Upper lobe of left lung (tissue), 6 donors: ENCODE measurements around the gene CLMN. TPM values are rescaled to one million over a fixed set of nuclear protein-coding genes. Genes with fewer than 3 reads are reported as not detected.

Source experiments
- ATAC-seq, 2 donors: fragments of 200-7000 bp; cut with Tn5 transposase; one replicate each; pipeline ENCODE4 v1.9.1; 2022; ENCODE audit warnings: mild to moderate bottlenecking in 2 of 2, moderate library complexity in 2 of 2; ENCODE audit not compliant: low FRiP score in 2 of 2
- DNase-seq, 2 donors: peaks; one replicate each; pipeline ENCODE4 v3.0.0-alpha.2; 2019 to 2020
- H3K27ac ChIP-seq, 4 donors: fragments of 200-600 bp; sonication (generic); one replicate each; pipeline ENCODE4 v1.5.1; 2016 to 2019
- H3K27me3 ChIP-seq, 4 donors: fragments of 200-600 bp; sonication (generic); one replicate each; pipeline ENCODE4 v1.5.1; 2017 to 2019
- H3K36me3 ChIP-seq, 4 donors: fragments of 200-600 bp; sonication (generic); one replicate each; pipeline ENCODE4 v1.5.1; 2016 to 2019
- H3K4me1 ChIP-seq, 4 donors: fragments of 200-600 bp; sonication (generic); one replicate each; pipeline ENCODE4 v1.5.1; 2018 to 2019
- H3K4me3 ChIP-seq, 4 donors: fragments of 200-600 bp; sonication (generic); one replicate each; pipeline ENCODE4 v1.5.1; 2017 to 2019; ENCODE audit warnings: mild to moderate bottlenecking in 2 of 4, moderate library complexity in 1 of 4
- H3K9me3 ChIP-seq, 4 donors: fragments of 200-600 bp; sonication (generic); one replicate each; pipeline ENCODE4 v1.5.1; 2018 to 2019
- CTCF ChIP-seq, 6 experiments: fragments of 450-650 bp in 4 of 6; fragments of 200-600 bp in 2 of 6; sonication (generic) in 2 of 6; IDR thresholded peaks; one replicate each; pipeline ENCODE4 v1.5.1; 2016 to 2019; ENCODE audit warnings: antibody characterized with exemption in 6 of 6
- EP300 ChIP-seq, 4 donors: sonication (generic); formaldehyde crosslinking; IDR thresholded peaks; one replicate each; pipeline ENCODE4 v1.5.1; 2017; ENCODE audit warnings: antibody characterized with exemption in 4 of 4, control low read depth in 2 of 4
- POLR2A ChIP-seq, 4 donors: fragments of 450-650 bp; IDR thresholded peaks; one replicate each; pipeline ENCODE4 v1.5.1; 2016 to 2017; ENCODE audit warnings: antibody characterized with exemption in 4 of 4, mild to moderate bottlenecking in 2 of 4
- POLR2AphosphoS5 ChIP-seq, 2 donors: sonication (generic); formaldehyde crosslinking; IDR thresholded peaks; one replicate each; pipeline ENCODE4 v1.5.1; 2017; ENCODE audit warnings: antibody characterized with exemption in 2 of 2
- WGBS, 2 donors: methylation state at CpG; one replicate each; pipeline ENCODE4 v1.1.5; 2017 to 2018; 5-methylcytosine and 5-hydroxymethylcytosine counted together
- total RNA-seq, 6 donors: library from RNA; depleted of rRNA in 4 of 6; stranded (reverse); fragments of >200 nt in 4 of 6; gene quantifications; one replicate each; pipeline versions ENCODE4 v1.1.0 to v1.2.1, GENCODE V29; 2016 to 2021
- donor health status: DM: no; HTN: no; CAD: no; lungs with moderate emphysema.
- donor health status: DM: no; HTN: yes; CAD: no; lungs with severe emphysema.

The CLMN gene
- total RNA-seq, 6 donors from 2014 or later: 9.7 to 35.5 (median 18.8) TPM

- ATAC-seq (no peak), DNase-seq (no peak)
- Histone ChIP-seq H3K4me1 (no peaks in the 10 kb centered on the region), H3K9me3 (no peaks in the 10 kb centered on the region), H3K36me3 (no peaks in the 10 kb centered on the region), H3K27me3 (no peaks in the 10 kb centered on the region), H3K4me3 (no peak overlapping the region), H3K27ac (no peak overlapping the region)
- WGBS, 2 donors: 92 to 95% methylated on average over 1 of the region's 1 CpG
- no peak for TF ChIP-seq POLR2A (IDR thresholded peaks at IDR 0.05)
- no peak for TF ChIP-seq POLR2AphosphoS5 (IDR thresholded peaks at IDR 0.05)
- no peak for TF ChIP-seq CTCF (IDR thresholded peaks at IDR 0.05)
- no peak for TF ChIP-seq EP300 (IDR thresholded peaks at IDR 0.05)
Observed at GRCh38 chr14:95242870-95243269, 76.8 kb downstream of the CLMN start.

GRCh38 chr14:95240859-95241813 lies 78.6 kb downstream of the CLMN start:
- H3K27me3 ChIP-seq: no peaks in the 10 kb centered on the region
- H3K27ac ChIP-seq: no peak overlapping the region
- H3K4me3 ChIP-seq: no peak overlapping the region
- no peak for TF ChIP-seq POLR2A (IDR thresholded peaks at IDR 0.05)
- no peak for TF ChIP-seq POLR2AphosphoS5 (IDR thresholded peaks at IDR 0.05)
- TF ChIP-seq CTCF (IDR thresholded peaks at IDR 0.05): no peak
- TF ChIP-seq EP300 (IDR thresholded peaks at IDR 0.05): no peak
- ATAC-seq: no peak
- no peaks in the 10 kb centered on the region for H3K36me3 ChIP-seq
- WGBS, 2 donors: 73 to 79% methylated on average over 6 of the region's 6 CpGs
- H3K4me1 ChIP-seq: no peaks in the 10 kb centered on the region
- no peak for DNase-seq
- no peaks in the 10 kb centered on the region for H3K9me3 ChIP-seq

- H3K27me3 ChIP-seq: no peaks in the 10 kb centered on the region
- H3K4me1 ChIP-seq: peaks cover 0 to 8% (median 2%) of the 10 kb centered on the region in 4 donors
- H3K4me3 ChIP-seq: no peak overlapping the region
- no peak for ATAC-seq
- TF ChIP-seq CTCF (IDR thresholded peaks at IDR 0.05) (no peak), EP300 (IDR thresholded peaks at IDR 0.05) (no peak), POLR2A (IDR thresholded peaks at IDR 0.05) (no peak), POLR2AphosphoS5 (IDR thresholded peaks at IDR 0.05) (no peak)
- no peaks in the 10 kb centered on the region for H3K36me3 ChIP-seq
- H3K9me3 ChIP-seq: no peaks in the 10 kb centered on the region
- no peak for DNase-seq
- 94% methylated on average over 9 to 10 of the region's 10 CpGs for WGBS, 2 donors
- H3K27ac ChIP-seq: no peak overlapping the region
Observed at GRCh38 chr14:95238487-95239298, 81.0 kb downstream of the CLMN start.

- Histone ChIP-seq H3K4me3 (no peak overlapping the region), H3K9me3 (no peaks in the 10 kb centered on the region), H3K4me1 (peaks cover 0 to 8% (median 4%) of the 10 kb centered on the region in 4 donors), H3K27ac (no peak overlapping the region), H3K36me3 (no peaks in the 10 kb centered on the region), H3K27me3 (no peaks in the 10 kb centered on the region)
- 75 to 79% methylated on average over 10 to 11 of the region's 11 CpGs for WGBS, 2 donors
- TF ChIP-seq CTCF (IDR thresholded peaks at IDR 0.05) (no peak), POLR2A (IDR thresholded peaks at IDR 0.05) (no peak), POLR2AphosphoS5 (IDR thresholded peaks at IDR 0.05) (no peak), EP300 (IDR thresholded peaks at IDR 0.05) (no peak)
- DNase-seq (no peak), ATAC-seq (peak in 1 of 2 donors; percentile 6)
Observed at GRCh38 chr14:95237958-95238340, 81.8 kb downstream of the CLMN start.
